HepG2 (cell line): Measurements from ENCODE around the gene OST4. TPM values are rescaled to one million over a fixed set of nuclear protein-coding genes. Genes with fewer than 3 reads are reported as not detected.

ENCODE experiments used
- CEBPB ChIP-seq: IDR thresholded peaks from 2 replicates; pipeline ENCODE4 v1.6.1; 2011; ENCODE audit warnings: low read depth, low read length, improper control_type of control experiment, borderline replicate concordance
- DPF2 ChIP-seq: sonication (generic); formaldehyde crosslinking; IDR thresholded peaks from 2 replicates; pipeline ENCODE4 v1.4.0; 2020; ENCODE audit warnings: mild to moderate bottlenecking, low read depth, missing genetic modification reagents, borderline replicate concordance
- FOXC1 ChIP-seq: sonication (generic); formaldehyde crosslinking; IDR thresholded peaks from 2 replicates; pipeline ENCODE4 v1.8.0; 2022; ENCODE audit warnings: mild to moderate bottlenecking, missing genetic modification reagents, borderline replicate concordance
- MATR3 ChIP-seq: sonication (generic); formaldehyde crosslinking; IDR thresholded peaks from 2 replicates; pipeline ENCODE4 v1.4.0; 2020; ENCODE audit warnings: missing genetic modification reagents
- PHF21A ChIP-seq: sonication (generic); formaldehyde crosslinking; IDR thresholded peaks from 2 replicates; pipeline ENCODE4 v1.5.0; 2020; ENCODE audit warnings: mild to moderate bottlenecking, missing genetic modification reagents
- SRF ChIP-seq: IDR thresholded peaks from 2 replicates; pipeline ENCODE4 v1.6.1; 2011; ENCODE audit warnings: mild to moderate bottlenecking, low read depth, low read length, moderate library complexity
- polyA plus RNA-seq, 8 experiments: library from polyadenylated mRNA; depleted of rRNA in 3 of 8; stranded (reverse) in 7 of 8; unstranded in 1 of 8; fragments of >200 nt; fragmentation: Illumina TruSeq in 4 of 8; extraction: Trizol in 4 of 8; gene quantifications; 2 replicates each; pipeline versions ENCODE4 v1.2.1 to v1.2.3, GENCODE V29; 2011 to 2016; ENCODE audit warnings: low read depth in 4 of 8, missing spikeins in 1 of 8, mixed read lengths in 1 of 8; ENCODE audit not compliant: insufficient read depth in 1 of 8
- total RNA-seq, 5 experiments: library from RNA; depleted of rRNA; stranded (reverse); fragments of >200 nt; fragmentation: Illumina TruSeq; extraction: Trizol; gene quantifications; 2 replicates each; pipeline ENCODE4 v1.2.3, GENCODE V29; 2016; ENCODE audit warnings: low read depth in 1 of 5
- TF ChIP-seq, protein P1 (sequence below): sonication (generic); formaldehyde crosslinking; IDR thresholded peaks from 2 replicates; pipeline ENCODE4 v1.4.0; 2020; ENCODE audit warnings: missing genetic modification reagents
- TF ChIP-seq, protein P2 (sequence below): sonication (generic); formaldehyde crosslinking; conservative IDR thresholded peaks from 2 replicates; pipeline ENCODE4 v1.8.0; 2022; ENCODE audit warnings: mild to moderate bottlenecking, moderate library complexity, missing genetic modification reagents
- TF ChIP-seq, protein P3 (sequence below): sonication (generic); formaldehyde crosslinking; IDR thresholded peaks from 2 replicates; pipeline ENCODE4 v1.5.1; 2020; ENCODE audit warnings: mild to moderate bottlenecking, missing genetic modification reagents
- TF ChIP-seq, protein P4 (sequence below): sonication (generic); formaldehyde crosslinking; IDR thresholded peaks from 2 replicates; pipeline ENCODE4 v1.4.0; 2020; ENCODE audit warnings: missing genetic modification reagents
- TF ChIP-seq, protein P5 (sequence below): sonication (generic); formaldehyde crosslinking; IDR thresholded peaks from 2 replicates; pipeline ENCODE4 v1.4.0; 2020; ENCODE audit warnings: mild to moderate bottlenecking, missing genetic modification reagents
- TF ChIP-seq, protein P6 (sequence below): sonication (generic); formaldehyde crosslinking; IDR thresholded peaks from 2 replicates; pipeline ENCODE4 v1.5.0; 2020; ENCODE audit warnings: mild to moderate bottlenecking, missing genetic modification reagents, borderline replicate concordance

Gene OST4
- total and polyA plus RNA-seq, 2 of the 13 experiments (the other 11 are each of a cell fraction or from before 2014, with no cell fraction given): 498 to 584 TPM

DNA sequence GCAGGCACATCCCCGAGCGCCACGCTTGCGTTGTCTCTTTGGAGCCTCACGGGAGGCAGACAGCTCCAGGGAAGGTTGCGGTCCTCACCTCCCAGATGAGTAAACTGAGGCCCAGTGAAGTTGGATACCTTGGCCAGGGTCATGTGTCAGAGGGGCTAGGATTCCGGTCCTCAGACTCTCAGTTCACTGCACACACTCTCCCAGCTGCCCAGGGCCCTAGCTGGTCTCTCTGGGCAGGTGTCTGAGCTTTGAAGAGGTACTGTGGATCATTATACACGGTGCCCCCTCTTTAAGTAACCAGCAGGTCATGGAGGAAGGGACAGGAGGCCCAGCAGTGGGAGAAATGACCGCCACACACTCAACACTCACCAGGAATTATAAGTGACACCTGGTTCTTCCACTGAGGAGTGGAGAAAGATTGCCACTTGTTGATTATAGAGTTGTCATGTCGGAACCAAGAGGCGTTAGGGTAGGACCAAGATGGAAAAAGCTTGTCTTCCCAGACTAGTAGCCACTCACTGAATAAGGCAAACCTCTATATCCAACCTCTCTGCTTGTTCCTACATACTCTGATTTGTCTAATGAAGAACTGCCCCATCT, 38.1 kb downstream of the OST4 start (continued):
- TF ChIP-seq SRF: no peak
- TF ChIP-seq, protein P1, sequence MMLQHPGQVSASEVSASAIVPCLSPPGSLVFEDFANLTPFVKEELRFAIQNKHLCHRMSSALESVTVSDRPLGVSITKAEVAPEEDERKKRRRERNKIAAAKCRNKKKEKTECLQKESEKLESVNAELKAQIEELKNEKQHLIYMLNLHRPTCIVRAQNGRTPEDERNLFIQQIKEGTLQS: no peak
- TF ChIP-seq, protein P2, sequence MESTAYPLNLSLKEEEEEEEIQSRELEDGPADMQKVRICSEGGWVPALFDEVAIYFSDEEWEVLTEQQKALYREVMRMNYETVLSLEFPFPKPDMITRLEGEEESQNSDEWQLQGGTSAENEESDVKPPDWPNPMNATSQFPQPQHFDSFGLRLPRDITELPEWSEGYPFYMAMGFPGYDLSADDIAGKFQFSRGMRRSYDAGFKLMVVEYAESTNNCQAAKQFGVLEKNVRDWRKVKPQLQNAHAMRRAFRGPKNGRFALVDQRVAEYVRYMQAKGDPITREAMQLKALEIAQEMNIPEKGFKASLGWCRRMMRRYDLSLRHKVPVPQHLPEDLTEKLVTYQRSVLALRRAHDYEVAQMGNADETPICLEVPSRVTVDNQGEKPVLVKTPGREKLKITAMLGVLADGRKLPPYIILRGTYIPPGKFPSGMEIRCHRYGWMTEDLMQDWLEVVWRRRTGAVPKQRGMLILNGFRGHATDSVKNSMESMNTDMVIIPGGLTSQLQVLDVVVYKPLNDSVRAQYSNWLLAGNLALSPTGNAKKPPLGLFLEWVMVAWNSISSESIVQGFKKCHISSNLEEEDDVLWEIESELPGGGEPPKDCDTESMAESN (CRISPR knock-in tag): no peak
- no peak for TF ChIP-seq PHF21A (CRISPR knock-in tag)
- TF ChIP-seq, protein P3, sequence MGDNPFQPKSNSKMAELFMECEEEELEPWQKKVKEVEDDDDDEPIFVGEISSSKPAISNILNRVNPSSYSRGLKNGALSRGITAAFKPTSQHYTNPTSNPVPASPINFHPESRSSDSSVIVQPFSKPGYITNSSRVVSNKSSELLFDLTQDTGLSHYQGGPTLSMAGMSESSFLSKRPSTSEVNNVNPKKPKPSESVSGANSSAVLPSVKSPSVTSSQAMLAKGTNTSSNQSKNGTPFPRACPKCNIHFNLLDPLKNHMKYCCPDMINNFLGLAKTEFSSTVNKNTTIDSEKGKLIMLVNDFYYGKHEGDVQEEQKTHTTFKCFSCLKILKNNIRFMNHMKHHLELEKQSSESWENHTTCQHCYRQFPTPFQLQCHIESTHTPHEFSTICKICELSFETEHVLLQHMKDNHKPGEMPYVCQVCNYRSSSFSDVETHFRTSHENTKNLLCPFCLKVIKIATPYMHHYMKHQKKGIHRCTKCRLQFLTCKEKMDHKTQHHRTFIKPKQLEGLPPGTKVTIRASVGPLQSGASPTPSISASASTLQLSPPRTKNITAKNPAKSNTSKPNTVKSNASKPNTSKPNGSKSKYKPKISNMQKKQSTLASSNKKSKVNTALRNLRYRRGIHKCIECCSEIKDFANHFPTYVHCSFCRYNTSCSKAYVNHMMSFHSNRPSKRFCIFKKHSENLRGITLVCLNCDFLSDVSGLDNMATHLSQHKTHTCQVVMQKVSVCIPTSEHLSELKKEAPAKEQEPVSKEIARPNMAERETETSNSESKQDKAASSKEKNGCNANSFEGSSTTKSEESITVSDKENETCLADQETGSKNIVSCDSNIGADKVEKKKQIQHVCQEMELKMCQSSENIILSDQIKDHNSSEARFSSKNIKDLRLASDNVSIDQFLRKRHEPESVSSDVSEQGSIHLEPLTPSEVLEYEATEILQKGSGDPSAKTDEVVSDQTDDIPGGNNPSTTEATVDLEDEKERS (CRISPR knock-in tag): 0 out of 2 replicates have a peak, but pooled peaks have one; percentile 17
- TF ChIP-seq DPF2 (CRISPR knock-in tag): no peak
- TF ChIP-seq, protein P4, sequence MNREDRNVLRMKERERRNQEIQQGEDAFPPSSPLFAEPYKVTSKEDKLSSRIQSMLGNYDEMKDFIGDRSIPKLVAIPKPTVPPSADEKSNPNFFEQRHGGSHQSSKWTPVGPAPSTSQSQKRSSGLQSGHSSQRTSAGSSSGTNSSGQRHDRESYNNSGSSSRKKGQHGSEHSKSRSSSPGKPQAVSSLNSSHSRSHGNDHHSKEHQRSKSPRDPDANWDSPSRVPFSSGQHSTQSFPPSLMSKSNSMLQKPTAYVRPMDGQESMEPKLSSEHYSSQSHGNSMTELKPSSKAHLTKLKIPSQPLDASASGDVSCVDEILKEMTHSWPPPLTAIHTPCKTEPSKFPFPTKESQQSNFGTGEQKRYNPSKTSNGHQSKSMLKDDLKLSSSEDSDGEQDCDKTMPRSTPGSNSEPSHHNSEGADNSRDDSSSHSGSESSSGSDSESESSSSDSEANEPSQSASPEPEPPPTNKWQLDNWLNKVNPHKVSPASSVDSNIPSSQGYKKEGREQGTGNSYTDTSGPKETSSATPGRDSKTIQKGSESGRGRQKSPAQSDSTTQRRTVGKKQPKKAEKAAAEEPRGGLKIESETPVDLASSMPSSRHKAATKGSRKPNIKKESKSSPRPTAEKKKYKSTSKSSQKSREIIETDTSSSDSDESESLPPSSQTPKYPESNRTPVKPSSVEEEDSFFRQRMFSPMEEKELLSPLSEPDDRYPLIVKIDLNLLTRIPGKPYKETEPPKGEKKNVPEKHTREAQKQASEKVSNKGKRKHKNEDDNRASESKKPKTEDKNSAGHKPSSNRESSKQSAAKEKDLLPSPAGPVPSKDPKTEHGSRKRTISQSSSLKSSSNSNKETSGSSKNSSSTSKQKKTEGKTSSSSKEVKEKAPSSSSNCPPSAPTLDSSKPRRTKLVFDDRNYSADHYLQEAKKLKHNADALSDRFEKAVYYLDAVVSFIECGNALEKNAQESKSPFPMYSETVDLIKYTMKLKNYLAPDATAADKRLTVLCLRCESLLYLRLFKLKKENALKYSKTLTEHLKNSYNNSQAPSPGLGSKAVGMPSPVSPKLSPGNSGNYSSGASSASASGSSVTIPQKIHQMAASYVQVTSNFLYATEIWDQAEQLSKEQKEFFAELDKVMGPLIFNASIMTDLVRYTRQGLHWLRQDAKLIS (CRISPR knock-in tag): no peak
- TF ChIP-seq FOXC1 (CRISPR knock-in tag): no peak
- TF ChIP-seq, protein P5, sequence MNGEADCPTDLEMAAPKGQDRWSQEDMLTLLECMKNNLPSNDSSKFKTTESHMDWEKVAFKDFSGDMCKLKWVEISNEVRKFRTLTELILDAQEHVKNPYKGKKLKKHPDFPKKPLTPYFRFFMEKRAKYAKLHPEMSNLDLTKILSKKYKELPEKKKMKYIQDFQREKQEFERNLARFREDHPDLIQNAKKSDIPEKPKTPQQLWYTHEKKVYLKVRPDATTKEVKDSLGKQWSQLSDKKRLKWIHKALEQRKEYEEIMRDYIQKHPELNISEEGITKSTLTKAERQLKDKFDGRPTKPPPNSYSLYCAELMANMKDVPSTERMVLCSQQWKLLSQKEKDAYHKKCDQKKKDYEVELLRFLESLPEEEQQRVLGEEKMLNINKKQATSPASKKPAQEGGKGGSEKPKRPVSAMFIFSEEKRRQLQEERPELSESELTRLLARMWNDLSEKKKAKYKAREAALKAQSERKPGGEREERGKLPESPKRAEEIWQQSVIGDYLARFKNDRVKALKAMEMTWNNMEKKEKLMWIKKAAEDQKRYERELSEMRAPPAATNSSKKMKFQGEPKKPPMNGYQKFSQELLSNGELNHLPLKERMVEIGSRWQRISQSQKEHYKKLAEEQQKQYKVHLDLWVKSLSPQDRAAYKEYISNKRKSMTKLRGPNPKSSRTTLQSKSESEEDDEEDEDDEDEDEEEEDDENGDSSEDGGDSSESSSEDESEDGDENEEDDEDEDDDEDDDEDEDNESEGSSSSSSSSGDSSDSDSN: peak; percentile 5
- TF ChIP-seq MATR3 (CRISPR knock-in tag): no peak
- no peak for TF ChIP-seq CEBPB
- TF ChIP-seq, protein P6, sequence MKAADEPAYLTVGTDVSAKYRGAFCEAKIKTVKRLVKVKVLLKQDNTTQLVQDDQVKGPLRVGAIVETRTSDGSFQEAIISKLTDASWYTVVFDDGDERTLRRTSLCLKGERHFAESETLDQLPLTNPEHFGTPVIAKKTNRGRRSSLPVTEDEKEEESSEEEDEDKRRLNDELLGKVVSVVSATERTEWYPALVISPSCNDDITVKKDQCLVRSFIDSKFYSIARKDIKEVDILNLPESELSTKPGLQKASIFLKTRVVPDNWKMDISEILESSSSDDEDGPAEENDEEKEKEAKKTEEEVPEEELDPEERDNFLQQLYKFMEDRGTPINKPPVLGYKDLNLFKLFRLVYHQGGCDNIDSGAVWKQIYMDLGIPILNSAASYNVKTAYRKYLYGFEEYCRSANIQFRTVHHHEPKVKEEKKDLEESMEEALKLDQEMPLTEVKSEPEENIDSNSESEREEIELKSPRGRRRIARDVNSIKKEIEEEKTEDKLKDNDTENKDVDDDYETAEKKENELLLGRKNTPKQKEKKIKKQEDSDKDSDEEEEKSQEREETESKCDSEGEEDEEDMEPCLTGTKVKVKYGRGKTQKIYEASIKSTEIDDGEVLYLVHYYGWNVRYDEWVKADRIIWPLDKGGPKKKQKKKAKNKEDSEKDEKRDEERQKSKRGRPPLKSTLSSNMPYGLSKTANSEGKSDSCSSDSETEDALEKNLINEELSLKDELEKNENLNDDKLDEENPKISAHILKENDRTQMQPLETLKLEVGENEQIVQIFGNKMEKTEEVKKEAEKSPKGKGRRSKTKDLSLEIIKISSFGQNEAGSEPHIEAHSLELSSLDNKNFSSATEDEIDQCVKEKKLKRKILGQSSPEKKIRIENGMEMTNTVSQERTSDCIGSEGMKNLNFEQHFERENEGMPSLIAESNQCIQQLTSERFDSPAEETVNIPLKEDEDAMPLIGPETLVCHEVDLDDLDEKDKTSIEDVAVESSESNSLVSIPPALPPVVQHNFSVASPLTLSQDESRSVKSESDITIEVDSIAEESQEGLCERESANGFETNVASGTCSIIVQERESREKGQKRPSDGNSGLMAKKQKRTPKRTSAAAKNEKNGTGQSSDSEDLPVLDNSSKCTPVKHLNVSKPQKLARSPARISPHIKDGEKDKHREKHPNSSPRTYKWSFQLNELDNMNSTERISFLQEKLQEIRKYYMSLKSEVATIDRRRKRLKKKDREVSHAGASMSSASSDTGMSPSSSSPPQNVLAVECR (CRISPR knock-in tag): peak; percentile 54; the same call in 1 of the 2 replicates
